HG03442 (cell line): ENCODE results near the gene ABITRAM.
"Not testable (repeated sequence)": the region's sequence is repeated elsewhere in the genome, so short reads cannot be mapped to it uniquely, and the experiment has no call there.

Experiments
- ATAC-seq: cut with Tn5 transposase; IDR thresholded peaks from one replicate; pipeline ENCODE4 v1.9.1; 2021; ENCODE audit warnings: mild to moderate bottlenecking, moderate library complexity; ENCODE audit not compliant: unreplicated experiment

Gene ABITRAM

GRCh38 chr9:108924466-108924865 lies 9.7 kb upstream of the ABITRAM start:
- no peak for ATAC-seq

DNA sequence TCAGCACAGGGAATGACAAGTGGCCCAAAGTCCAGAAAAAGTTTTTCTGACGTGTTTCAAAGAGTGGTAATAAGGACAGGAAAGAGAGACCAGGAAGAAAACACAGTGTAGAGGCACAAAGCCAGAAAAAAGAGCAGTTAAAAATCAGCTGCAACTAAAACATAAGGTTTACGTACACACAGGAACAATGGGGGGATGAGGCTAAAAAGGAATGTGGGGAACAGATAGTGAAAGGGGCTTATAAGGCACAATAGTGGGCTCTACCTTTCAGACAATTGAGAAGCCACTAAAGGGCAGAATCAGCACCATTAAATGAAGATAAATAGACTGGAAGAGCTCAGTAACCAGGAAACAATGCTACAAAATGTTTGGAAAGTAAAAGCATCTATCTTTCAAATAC lies 5.8 kb upstream of the ABITRAM start:
- ATAC-seq, result no peak

DNA sequence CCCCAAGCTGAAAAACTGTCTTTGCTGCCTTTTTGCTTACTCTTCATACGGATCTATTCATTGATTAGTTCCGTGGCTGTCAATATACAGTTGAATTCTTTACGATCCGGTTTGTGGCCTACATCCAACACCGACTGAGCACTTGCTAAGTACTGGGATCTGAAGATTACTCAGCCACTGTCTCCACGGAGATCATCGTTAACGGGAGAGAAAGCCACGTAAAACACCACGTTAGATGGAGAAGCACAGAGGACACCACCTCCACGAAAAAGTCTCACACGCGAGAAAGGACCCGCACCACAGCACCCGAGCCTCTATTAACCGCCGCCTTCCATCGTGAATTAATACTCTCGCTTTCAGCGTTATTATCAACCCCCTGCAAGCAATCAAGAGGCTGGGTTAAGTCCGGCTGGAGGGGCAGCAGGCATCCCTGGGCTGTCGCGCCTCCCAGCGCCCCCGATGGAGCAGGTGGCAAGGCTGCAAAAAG lies 926 bp upstream of the ABITRAM start:
- no peak for ATAC-seq

DNA sequence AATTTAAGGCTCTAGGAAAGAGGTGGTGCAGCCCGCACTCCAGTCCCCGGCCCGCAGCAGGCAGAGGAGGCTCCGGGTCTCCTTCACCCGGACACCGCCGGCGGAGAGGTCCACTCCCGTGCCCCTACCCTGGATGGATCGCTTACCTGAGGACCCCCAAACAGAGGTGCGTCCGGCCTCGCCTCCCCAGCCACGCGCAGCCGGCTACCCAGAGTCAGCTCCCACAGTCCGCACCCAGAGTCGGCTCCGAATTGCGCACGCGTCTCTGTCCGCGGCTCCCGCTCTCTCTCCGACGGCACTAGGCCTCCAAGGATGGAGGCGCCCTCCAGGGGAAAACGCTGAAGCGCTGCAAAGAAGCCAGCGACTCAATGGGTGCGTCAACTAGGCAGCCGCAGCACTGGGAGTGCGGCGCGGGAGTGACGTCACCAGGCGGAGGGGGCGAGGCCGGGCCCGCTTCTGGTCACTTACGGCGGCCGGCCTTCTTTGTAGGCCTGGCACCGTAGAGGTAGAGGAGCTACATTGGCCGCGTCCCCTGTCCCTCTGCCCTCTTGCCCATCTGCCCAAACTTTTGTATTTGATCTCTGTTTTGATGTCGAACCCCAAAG lies 380 bp upstream of the ABITRAM start, which contains the start of gene ELP1:
ELP1 (minus strand) TSS at position 407 of the 605 bp plus-strand sequence. CDS start 2,978 bp downstream, outside the sequence.
- peak; percentile 85 for ATAC-seq

DNA sequence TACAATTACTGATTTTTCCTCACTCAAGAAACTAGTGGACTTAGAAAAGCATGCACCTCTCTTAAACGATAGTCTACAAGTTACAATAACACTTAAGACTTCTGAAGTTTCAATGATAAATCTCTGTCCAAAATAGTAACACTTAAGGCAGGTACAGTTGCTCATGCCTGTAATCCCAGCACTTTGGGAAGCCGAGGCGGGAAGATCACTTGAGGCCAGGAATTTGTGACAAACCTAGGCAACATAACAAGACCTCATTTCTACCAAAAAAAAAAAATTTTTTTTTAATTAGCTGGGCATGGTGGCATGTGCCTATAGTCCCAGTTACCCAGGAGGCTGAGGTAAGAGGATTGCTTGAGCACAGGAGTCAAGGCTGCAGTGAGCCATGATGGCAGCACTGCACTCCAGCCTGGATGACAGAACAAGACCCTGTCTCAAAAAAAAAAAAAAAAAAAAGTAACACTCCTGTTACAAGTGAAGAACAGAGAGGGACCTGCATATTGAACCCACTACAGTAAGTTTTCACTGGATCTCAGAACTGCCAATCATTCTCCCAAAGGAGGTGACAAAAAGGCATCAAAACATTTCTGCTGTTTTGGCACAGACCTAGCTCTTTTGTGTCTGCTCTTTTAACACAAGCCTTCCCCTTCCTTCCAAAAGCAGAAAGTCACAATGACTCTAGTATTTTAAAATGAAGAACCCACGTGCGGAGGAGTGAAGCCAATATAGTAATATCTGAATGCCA lies 3.5 kb downstream of the ABITRAM start:
- no peak for ATAC-seq

GRCh38 chr9:108939975-108940374 lies 5.8 kb downstream of the ABITRAM start:
- no peak for ATAC-seq

DNA sequence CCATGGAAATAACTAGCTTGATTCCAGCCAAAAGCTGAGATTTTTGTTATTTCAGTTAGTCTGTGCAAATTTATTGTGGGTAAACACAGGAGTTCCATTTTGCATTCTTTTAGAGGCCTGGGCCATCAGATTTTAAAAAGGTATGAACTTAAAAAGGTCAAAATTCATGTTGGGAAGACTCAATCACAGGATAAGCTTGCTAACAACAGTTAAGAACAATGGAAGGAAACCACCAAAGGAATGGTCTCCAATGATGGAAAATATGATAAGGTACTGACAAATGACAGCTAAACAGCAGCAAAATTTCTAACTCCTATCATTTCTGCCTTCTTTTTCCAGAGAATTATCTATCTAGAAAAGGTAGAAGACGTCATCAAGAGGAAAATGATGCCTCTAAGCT lies 16.0 kb downstream of the ABITRAM start:
- ATAC-seq, result no peak

DNA sequence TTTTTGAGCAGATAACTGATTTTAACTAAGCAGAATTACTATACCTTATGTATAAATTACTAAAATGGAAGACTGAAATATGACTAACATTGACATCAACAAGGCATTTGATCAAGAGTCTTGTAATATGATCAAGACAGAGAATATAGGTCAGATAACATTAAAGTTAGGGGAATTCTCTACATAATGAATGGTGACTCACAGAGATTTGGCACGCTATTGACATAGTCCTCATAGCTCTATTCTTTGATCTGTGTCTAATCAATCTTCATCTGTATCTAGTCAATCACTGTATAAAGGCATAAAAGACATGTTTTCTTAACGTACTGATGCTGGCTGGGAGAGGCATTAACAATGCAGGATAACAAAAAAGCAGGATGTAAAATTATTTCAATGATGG lies 17.4 kb downstream of the ABITRAM start:
- no peak for ATAC-seq

DNA sequence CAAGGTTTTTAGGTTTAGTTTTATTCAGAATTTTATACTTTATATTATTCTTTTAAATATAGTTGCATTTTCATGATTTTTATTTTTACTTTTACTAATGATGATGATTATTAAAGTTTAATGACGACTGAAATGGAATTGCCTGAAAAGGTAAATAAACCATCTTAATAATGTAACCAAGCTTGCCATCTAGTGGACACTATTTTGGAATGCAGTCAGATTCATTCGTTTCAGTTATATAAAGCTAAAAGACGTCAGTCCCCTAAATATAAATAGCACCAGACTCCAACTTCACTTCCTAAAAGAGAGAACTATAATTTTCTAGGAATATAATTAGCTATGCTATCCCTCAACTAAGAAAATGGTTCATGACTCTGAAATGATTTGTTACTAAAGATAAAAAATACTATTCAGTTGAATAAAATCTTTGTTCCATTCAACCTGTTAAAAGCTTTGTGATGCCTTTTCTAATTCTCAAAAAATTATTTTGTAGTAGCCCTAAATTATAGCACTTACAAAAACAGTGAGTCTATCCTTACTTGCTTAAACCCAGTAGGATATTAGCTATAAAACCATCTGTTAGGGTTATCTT lies 19.9 kb downstream of the ABITRAM start:
- no peak for ATAC-seq

DNA sequence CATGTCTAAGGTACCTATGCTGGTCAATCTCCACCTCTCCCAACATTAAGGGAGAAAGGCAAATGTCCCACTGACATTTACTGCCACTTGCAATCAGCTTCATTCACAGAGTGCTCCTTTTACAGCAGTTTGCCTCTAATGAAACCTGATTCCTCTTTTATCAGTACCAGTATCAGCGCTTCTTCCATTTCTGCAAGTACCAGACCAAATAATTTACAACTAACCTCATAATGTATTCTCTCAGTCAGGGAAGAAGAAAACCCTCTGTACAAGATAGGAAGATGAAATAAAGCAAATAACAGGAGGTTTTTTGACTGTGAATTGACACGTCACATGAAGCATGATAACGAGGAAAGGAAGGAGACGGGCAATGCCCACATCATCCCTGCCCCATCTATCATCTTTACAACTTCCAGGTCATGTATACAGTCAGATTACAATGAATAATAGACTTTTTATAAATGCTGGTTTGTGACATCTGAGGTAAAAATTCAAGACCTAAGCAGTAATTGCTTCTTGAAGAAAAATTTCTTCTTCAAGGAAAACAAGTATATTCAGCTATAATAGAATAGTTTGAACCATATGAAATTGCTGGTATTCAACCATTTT lies 21.9 kb downstream of the ABITRAM start:
- ATAC-seq, result no peak

DNA sequence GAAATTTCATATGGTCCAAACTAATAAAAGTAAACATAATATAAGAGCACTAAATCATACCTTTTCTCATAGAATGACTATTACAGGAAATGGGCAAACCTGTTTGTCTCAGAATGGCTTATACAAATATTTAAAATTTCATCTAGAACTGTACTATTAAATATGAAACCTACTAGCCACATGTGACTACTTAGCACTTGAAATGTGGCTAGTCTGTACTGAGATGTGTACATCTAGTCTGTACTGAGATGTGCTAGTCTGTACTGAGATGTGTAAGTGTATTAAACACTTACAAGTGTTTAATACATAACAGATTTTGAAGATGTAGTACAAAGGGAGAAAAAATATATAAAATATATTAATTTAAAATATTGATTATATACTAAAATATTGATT lies 22.4 kb downstream of the ABITRAM start:
- ATAC-seq, result peak; percentile 41

DNA sequence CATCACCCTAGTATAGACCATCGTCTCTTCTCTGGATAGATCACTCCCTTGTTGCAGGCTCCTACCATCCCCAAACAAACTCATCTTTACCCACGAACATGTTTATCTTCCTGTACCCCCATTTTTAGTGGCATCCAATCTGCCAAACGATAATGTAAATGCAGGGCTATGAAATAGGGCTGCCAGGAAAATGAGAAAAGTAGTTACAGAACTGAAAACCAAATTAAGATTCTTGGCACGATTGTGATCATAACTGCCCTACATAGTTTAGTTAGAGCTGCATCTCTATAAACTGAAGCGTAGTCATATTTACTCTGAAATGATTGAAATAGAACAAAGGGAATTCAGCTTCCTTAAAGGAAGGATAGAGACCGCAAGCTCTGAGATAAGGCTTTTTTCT lies 26.1 kb downstream of the ABITRAM start:
- ATAC-seq, result no peak

- no peak for ATAC-seq
These were observed 27.0 kb downstream of the ABITRAM start for GRCh38 chr9:108961151-108961550.

- ATAC-seq, result no peak
These were observed 29.4 kb downstream of the ABITRAM start for GRCh38 chr9:108963459-108964143.

DNA sequence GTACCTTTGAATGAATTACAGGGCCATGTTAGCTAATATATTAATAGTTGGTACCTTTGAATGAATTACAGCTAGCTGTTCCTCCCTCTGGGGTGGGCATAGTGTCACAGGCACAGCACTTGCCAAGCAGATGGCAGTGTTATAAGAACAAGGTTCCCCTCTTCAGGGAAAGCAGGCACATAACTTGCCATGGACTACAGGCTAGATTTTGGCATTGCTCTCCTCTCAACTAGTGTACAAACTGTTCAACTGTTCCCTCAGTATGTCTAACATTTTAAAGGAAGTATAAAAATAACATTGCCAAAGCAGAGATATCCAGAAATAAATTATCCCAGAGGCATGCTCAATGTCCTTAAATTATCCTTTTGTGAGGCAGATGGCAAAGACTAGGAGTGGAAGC lies 33.7 kb downstream of the ABITRAM start:
- no peak for ATAC-seq

DNA sequence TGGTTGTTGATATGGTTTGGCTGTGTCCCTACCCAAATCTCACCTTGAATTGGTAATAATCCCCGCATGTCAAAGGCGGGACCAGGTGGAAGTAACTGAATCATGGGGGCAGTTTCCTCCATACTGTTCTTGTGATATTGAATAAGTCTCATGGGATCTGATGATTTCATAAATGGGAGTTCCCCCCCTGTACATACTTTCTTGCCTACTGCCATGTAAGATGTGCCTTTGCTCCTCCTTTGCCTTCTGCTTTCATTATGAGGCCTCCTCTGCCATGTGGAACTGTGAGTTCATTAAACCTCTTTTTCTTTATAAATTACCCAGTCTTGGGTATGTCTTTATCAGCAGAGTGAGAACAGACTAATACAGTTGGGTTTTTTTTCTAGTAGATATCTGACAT lies 37.2 kb downstream of the ABITRAM start:
- ATAC-seq, result not testable (repeated sequence)

GRCh38 chr9:108972186-108972585 lies 38.0 kb downstream of the ABITRAM start:
- no peak for ATAC-seq

DNA sequence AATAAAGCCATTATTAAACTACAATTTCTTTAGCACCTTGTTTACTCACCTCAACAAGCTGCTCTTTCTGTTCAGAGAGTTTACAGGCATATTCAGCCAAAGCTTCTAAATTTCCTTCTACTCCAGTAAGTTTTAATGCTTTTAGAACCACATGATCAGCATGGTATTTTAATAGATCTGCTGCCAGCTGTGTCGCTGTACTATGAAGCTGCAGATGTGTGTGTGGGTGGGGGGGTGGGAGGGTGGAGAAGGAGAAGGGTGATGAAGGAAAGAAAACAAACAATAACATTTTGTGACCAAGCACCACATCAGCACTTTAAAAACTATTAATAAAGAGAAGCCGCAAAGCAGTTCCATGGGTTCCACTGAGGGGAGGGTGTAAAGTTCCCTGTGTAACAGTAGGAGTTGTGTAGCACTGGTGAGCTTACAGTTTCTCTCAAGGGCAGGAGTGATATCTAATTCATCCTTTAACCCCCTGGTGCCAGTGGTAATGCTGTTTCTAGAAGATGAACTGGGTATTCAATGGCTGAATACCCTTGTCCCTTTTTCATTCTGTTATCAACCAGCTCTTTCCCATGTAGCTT lies 38.5 kb downstream of the ABITRAM start:
- ATAC-seq, result no peak

DNA sequence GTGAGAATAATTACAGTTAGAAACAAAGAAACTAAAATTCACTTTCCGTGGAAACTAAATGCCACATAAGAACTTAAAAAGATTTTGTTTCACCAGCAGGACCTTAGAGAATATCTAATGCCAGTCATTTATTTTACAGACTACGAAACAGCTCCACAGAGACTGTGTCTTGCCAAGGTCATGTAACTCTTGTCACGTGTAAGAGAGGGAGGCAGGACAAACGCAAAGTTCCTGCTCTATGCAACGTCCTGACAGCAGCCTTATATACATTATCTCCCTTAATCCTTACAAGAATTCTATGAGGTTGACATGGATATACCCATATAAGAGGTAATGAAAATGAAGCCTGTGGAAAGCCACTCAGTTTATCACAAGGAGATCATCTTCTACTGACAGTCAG lies 39.7 kb downstream of the ABITRAM start:
- no peak for ATAC-seq

DNA sequence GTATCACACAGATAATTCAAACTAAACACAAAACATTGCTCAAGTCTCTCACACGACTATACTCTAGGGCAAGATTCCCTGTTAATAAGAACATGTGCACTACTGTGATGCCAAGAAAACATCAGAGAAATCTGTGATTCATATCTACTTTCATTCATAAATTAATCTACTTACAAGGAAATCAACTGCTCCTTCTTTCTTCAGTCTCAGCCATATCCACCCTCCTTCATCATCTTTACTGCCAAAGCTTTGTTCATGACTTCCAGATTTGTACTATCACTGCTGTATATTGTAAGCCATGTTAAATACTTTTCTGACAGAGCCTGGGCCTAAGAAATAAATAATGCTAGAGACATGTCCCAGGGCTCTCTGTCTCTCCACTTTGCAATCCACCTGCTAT lies 44.0 kb downstream of the ABITRAM start:
- no peak for ATAC-seq

DNA sequence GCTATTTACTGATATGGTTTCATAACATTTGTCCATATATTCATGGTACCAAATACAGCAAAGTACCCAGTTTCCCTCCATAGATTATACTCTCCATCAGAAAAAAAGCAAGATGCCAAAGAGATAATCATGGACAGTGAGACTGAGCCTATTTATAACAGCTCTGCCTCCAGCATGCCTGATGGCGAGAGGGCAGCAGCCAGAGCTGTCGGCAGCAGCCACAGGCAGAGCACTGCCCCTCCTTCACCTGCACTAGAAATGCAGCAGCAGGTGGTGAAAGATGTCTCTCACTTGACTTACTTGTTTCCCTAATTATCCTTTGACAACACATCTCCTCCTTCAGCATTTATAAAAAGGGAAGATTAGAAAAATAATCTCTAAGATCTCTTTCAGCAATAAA lies 46.7 kb downstream of the ABITRAM start:
- no peak for ATAC-seq
